Trophoblast cell (in vitro differentiated cells and primary cell): ENCODE data around the gene MTFR1L.

Experiments
- DNase-seq, 2 donors: peaks; one replicate each; pipeline ENCODE4 v3.0.0-alpha.2; 2016
- H2AFZ ChIP-seq: 2 replicates; pipeline ENCODE4 v1.6.1; 2013; ENCODE audit warnings: low read length, moderate library complexity, mild to moderate bottlenecking; ENCODE audit not compliant: insufficient read depth, poor library complexity
- H2AK5ac ChIP-seq: 2 replicates; pipeline ENCODE4 v1.6.1; 2013; ENCODE audit warnings: mild to moderate bottlenecking, low read length
- H2BK120ac ChIP-seq: 2 replicates; pipeline ENCODE4 v1.6.1; 2013; ENCODE audit warnings: low read length, mild to moderate bottlenecking, moderate library complexity; ENCODE audit not compliant: insufficient read depth, poor library complexity
- H2BK12ac ChIP-seq: 2 replicates; pipeline ENCODE4 v1.6.1; 2013; ENCODE audit warnings: mild to moderate bottlenecking, low read length, moderate library complexity
- H2BK5ac ChIP-seq: 2 replicates; pipeline ENCODE4 v1.6.1; 2013; ENCODE audit warnings: low read length, low read depth, moderate library complexity, mild to moderate bottlenecking; ENCODE audit not compliant: poor library complexity
- H3K14ac ChIP-seq: 2 replicates; pipeline ENCODE4 v1.6.1; 2013; ENCODE audit warnings: mild to moderate bottlenecking, low read length
- H3K18ac ChIP-seq: 2 replicates; pipeline ENCODE4 v1.6.1; 2013; ENCODE audit warnings: mild to moderate bottlenecking, low read length
- H3K23ac ChIP-seq: 2 replicates; pipeline ENCODE4 v1.6.1; 2013; ENCODE audit warnings: low read length
- H3K27ac ChIP-seq: 2 replicates; pipeline ENCODE4 v1.5.1; 2013; ENCODE audit warnings: low read depth, mild to moderate bottlenecking, inconsistent platforms, low read length, moderate library complexity
- H3K27me3 ChIP-seq: 2 replicates; pipeline ENCODE4 v1.6.1; 2013; ENCODE audit warnings: inconsistent platforms, mild to moderate bottlenecking, low read length, moderate library complexity; ENCODE audit not compliant: insufficient read depth
- H3K36me3 ChIP-seq, 2 experiments: 1 replicate in 1 of 2; 2 replicates in 1 of 2; pipeline ENCODE4 v1.6.1; 2013; ENCODE audit warnings: low read length in 2 of 2, mild to moderate bottlenecking in 2 of 2, moderate library complexity in 1 of 2; ENCODE audit not compliant: insufficient read depth in 2 of 2, control insufficient read depth in 1 of 2
- H3K4ac ChIP-seq: 2 replicates; pipeline ENCODE4 v1.6.1; 2013; ENCODE audit warnings: low read depth, mild to moderate bottlenecking, low read length, moderate library complexity
- H3K4me1 ChIP-seq, 2 experiments: 1 replicate in 1 of 2; 2 replicates in 1 of 2; pipeline ENCODE4 v1.6.1; 2013; ENCODE audit warnings: low read length in 2 of 2, mild to moderate bottlenecking in 2 of 2, moderate library complexity in 1 of 2; ENCODE audit not compliant: insufficient read depth in 2 of 2, control insufficient read depth in 1 of 2
- H3K4me2 ChIP-seq: 2 replicates; pipeline ENCODE4 v1.6.1; 2013; ENCODE audit warnings: inconsistent platforms, mild to moderate bottlenecking, low read length, moderate library complexity
- H3K4me3 ChIP-seq: 2 replicates; pipeline ENCODE4 v1.5.1; 2013; ENCODE audit warnings: mild to moderate bottlenecking, low read depth, low read length, inconsistent platforms
- H3K79me1 ChIP-seq: one replicate; pipeline ENCODE4 v1.6.1; 2013; ENCODE audit warnings: low read length
- H3K79me2 ChIP-seq: 2 replicates; pipeline ENCODE4 v1.6.1; 2013; ENCODE audit warnings: low read length, mild to moderate bottlenecking; ENCODE audit not compliant: control insufficient read depth, insufficient read depth, poor library complexity
- H3K9ac ChIP-seq: 2 replicates; pipeline ENCODE4 v1.6.1; 2013; ENCODE audit warnings: mild to moderate bottlenecking, low read length
- H3K9me3 ChIP-seq: 2 replicates; pipeline ENCODE4 v1.6.1; 2013; ENCODE audit warnings: low read depth, mild to moderate bottlenecking, control low read depth, inconsistent platforms, low read length; ENCODE audit not compliant: insufficient read depth
- H4K12ac ChIP-seq: 2 replicates; pipeline ENCODE4 v1.6.1; 2013; ENCODE audit warnings: low read depth, mild to moderate bottlenecking, low read length, moderate library complexity
- H4K8ac ChIP-seq: 2 replicates; pipeline ENCODE4 v1.6.1; 2013; ENCODE audit warnings: low read depth, mild to moderate bottlenecking, low read length, moderate library complexity
- H4K91ac ChIP-seq: one replicate; pipeline ENCODE4 v1.6.1; 2013; ENCODE audit warnings: low read depth, mild to moderate bottlenecking, low read length, moderate library complexity
- WGBS: extraction: QIAGEN DNeasy Blood & Tissue Kit; methylation state at CpG from one replicate; pipeline ENCODE4 v1.1.7; 2013; ENCODE audit warnings: missing lambda C conversion rate; ENCODE audit not compliant: insufficient read length, insufficient coverage; ENCODE audit errors: extremely low coverage; 5-methylcytosine and 5-hydroxymethylcytosine counted together

Gene MTFR1L

GRCh38 chr1:25856856-25857255 is 37.1 kb downstream of the MTFR1L start:
- Histone ChIP-seq H3K27ac (no peak overlapping the region), H3K23ac (no peak overlapping the region)

DNA sequence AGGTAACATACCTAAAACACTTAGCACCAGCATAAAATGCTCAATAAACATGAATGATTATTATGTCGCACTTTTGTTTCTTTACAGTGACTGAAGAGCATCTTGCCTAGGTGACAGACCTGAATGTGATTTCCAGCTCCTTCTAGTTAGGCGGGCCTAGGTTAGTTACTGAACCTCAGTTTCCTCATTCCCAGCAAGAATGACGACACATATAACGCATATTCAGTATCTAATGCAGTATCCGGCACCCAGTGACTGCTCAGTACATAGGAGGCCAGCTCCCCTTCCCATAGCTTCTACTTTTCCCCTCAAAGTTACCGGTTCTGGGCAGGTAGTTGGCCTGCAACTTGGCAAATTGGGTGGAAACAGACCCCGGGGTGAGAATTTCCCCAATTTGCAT is 38.7 kb downstream of the MTFR1L start:
- H3K9me3 ChIP-seq = peaks cover 1% of the 10 kb centered on the region
- peak overlapping the region; percentile 80 for H4K91ac ChIP-seq
- no peak overlapping the region for H2BK12ac ChIP-seq
- H2AFZ ChIP-seq = peak overlapping the region; percentile 76
- H3K9ac ChIP-seq = peak overlapping the region; percentile 86
- H3K79me2 ChIP-seq = peaks cover 8% of the 10 kb centered on the region
- H2BK120ac ChIP-seq = no peak overlapping the region
- peak overlapping the region; percentile 86 for H3K4me3 ChIP-seq
- peaks cover 0 to 2% of the 10 kb centered on the region in 2 experiments for H3K4me1 ChIP-seq
- H3K4me2 ChIP-seq = peak overlapping the region; percentile 81
- no peaks in the 10 kb centered on the region for H3K27me3 ChIP-seq
- no peak for DNase-seq
- whole genome bisulfite sequencing = no CpG with 5 or more reads among the region's 7 CpGs
- H4K8ac ChIP-seq = peak overlapping the region; percentile 75
- peak overlapping the region; percentile 30 for H3K27ac ChIP-seq
- H3K18ac ChIP-seq = peak overlapping the region; percentile 44
- peak overlapping the region; percentile 38 for H3K14ac ChIP-seq
- H3K4ac ChIP-seq = peak overlapping the region; percentile 12
- H2BK5ac ChIP-seq = peak overlapping the region; percentile 62
- H3K79me1 ChIP-seq = peaks cover 11% of the 10 kb centered on the region
- peak overlapping the region; percentile 54 for H4K12ac ChIP-seq
- H3K36me3 ChIP-seq = peaks cover 12% of the 10 kb centered on the region in 2 experiments
- no peak overlapping the region for H2AK5ac ChIP-seq
- H3K23ac ChIP-seq = no peak overlapping the region

More at GRCh38 chr1:25856856-25857255, 37.1 kb downstream of the MTFR1L start:
- WGBS = no CpG with 5 or more reads among the region's 11 CpGs
- H4K8ac ChIP-seq = no peak overlapping the region
- H2BK120ac ChIP-seq = no peak overlapping the region
- DNase-seq = peak; percentile 87 to 91
- H3K4me3 ChIP-seq = no peak overlapping the region
- H3K79me1 ChIP-seq = peaks cover 11% of the 10 kb centered on the region
- no peak overlapping the region for H3K4me2 ChIP-seq
- H3K27me3 ChIP-seq = no peaks in the 10 kb centered on the region
- H3K14ac ChIP-seq = no peak overlapping the region
- no peaks in the 10 kb centered on the region for H3K9me3 ChIP-seq
- H3K36me3 ChIP-seq = no peaks in the 10 kb centered on the region
- H3K4me1 ChIP-seq = peaks cover 0 to 2% of the 10 kb centered on the region in 2 experiments
- no peak overlapping the region for H2AK5ac ChIP-seq
- H2AFZ ChIP-seq = no peak overlapping the region
- H4K91ac ChIP-seq = no peak overlapping the region
- H3K4ac ChIP-seq = peak overlapping the region; percentile 77
- no peak overlapping the region for H3K18ac ChIP-seq
- H3K9ac ChIP-seq = no peak overlapping the region
- no peak overlapping the region for H2BK5ac ChIP-seq
- peaks cover 8% of the 10 kb centered on the region for H3K79me2 ChIP-seq
- H2BK12ac ChIP-seq = no peak overlapping the region
- no peak overlapping the region for H4K12ac ChIP-seq

DNA sequence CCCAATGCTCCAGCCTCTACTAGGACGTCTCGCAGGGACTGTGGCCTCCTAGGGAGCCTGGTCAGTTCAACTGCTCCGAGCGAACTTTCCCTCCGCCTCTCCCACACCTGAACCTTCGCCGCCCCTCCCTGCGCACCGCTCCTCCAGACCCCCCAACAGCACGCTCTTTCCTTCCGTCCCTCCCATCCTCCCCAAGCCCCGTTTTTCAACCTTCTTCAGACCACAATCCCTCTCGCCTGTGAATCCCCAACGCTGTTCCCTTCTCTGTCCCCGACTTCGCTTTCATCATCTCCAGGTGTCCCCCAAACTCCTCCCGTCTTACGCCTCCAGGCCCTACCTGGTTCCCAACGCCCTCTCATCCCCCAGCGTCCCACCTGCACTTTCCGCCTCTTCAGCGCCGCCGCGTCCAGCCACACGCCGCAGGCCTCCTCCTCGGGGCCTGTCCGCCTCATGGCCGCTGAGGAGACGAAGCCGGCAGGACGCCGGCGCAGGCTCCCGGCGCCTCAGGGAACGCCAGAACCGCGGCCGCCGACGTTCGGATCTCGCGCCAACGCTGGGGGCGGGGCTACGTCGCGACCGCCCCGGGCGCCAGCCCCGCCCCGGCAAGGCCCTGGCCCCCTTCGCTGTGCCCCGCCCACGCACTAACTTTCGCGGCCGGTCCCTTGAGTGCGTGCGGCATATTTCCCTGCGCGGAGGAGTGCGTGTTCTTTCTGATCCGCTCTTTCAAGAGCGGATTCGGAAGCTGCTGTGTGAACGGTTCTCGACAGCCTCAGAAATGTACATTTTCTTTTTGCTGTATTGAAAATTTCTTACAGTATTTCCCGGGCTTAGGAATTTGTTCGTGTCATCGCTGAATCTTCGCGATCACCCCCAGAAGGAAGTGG is 39.4 kb downstream of the MTFR1L start, which contains the start of gene AUNIP:
Gene AUNIP (minus strand): TSS at position 552 of the 884 bp plus-strand sequence. CDS start 100 bp downstream, at position 452.
- Histone ChIP-seq H3K9ac (peak within 1 kb of the TSS; percentile 86), H3K79me2 (peaks cover 8% of the 10 kb centered on the region), H2BK5ac (peak within 1 kb of the TSS; percentile 62), H2BK120ac (peak within 1 kb of the TSS; percentile 65), H2BK12ac (peak within 1 kb of the TSS; percentile 29), H3K23ac (no peak within 1 kb of the TSS), H4K12ac (peak within 1 kb of the TSS; percentile 54), H3K14ac (peak within 1 kb of the TSS; percentile 38), H3K4ac (peak within 1 kb of the TSS; percentile 12), H3K36me3 (peaks cover 15% of the 10 kb centered on the region in 2 experiments), H3K27ac (peak within 1 kb of the TSS; percentile 46), H3K27me3 (no peaks in the 10 kb centered on the region), H3K18ac (peak within 1 kb of the TSS; percentile 44), H2AFZ (peak within 1 kb of the TSS; percentile 76), H3K4me2 (peak within 1 kb of the TSS; percentile 81), H3K79me1 (peaks cover 11% of the 10 kb centered on the region), H3K4me1 (peaks cover 0 to 2% of the 10 kb centered on the region in 2 experiments), H4K91ac (peak within 1 kb of the TSS; percentile 80), H3K9me3 (peaks cover 1% of the 10 kb centered on the region), H4K8ac (peak within 1 kb of the TSS; percentile 75), H2AK5ac (peak within 1 kb of the TSS; percentile 31), H3K4me3 (peak within 1 kb of the TSS; percentile 86)
- WGBS = no CpG with 5 or more reads among the region's 77 CpGs
- peak; percentile 91 to 97 for DNase-seq

GRCh38 chr1:25861316-25862286 is 41.8 kb downstream of the MTFR1L start:
- H3K4me3 ChIP-seq = no peak overlapping the region
- no peak overlapping the region for H3K23ac ChIP-seq
- H3K27me3 ChIP-seq = no peaks in the 10 kb centered on the region
- no peak overlapping the region for H4K12ac ChIP-seq
- no peak overlapping the region for H3K14ac ChIP-seq
- no peak overlapping the region for H3K27ac ChIP-seq
- H3K4ac ChIP-seq = no peak overlapping the region
- peaks cover 15 to 17% of the 10 kb centered on the region in 2 experiments for H3K36me3 ChIP-seq
- H4K8ac ChIP-seq = no peak overlapping the region
- no peak overlapping the region for H2AK5ac ChIP-seq
- peaks cover 1% of the 10 kb centered on the region for H3K9me3 ChIP-seq
- no peak overlapping the region for H2BK5ac ChIP-seq
- WGBS = no CpG with 5 or more reads among the region's 16 CpGs
- no peak overlapping the region for H4K91ac ChIP-seq
- H3K79me2 ChIP-seq = peaks cover 8% of the 10 kb centered on the region
- H3K4me2 ChIP-seq = no peak overlapping the region
- no peak overlapping the region for H2BK12ac ChIP-seq
- H2BK120ac ChIP-seq = no peak overlapping the region
- no peak for DNase-seq
- peaks cover 11% of the 10 kb centered on the region for H3K79me1 ChIP-seq
- no peak overlapping the region for H3K18ac ChIP-seq
- H2AFZ ChIP-seq = no peak overlapping the region
- H3K4me1 ChIP-seq = peaks cover 0 to 2% of the 10 kb centered on the region in 2 experiments
- H3K9ac ChIP-seq = no peak overlapping the region
